GM12878 (cell line): ENCODE data around the gene PPA1. TPM values are rescaled to one million over a fixed set of nuclear protein-coding genes. Genes with fewer than 3 reads are reported as not detected.
"Not testable (repeated sequence)": the region's sequence is repeated elsewhere in the genome, so short reads cannot be mapped to it uniquely, and the experiment has no call there.

Experiments used
- ATAC-seq: fragments of 200-7000 bp; cut with Tn5 transposase; 3 replicates; pipeline ENCODE4 v1.9.1; 2020; ENCODE audit warnings: mild to moderate bottlenecking, moderate library complexity
- BruUV-seq: library from RNA; stranded (reverse); fragments of 400-500 nt; replicated peaks from 2 replicates; lab custom pipeline; 2021; lab: Mats Ljungman, UMichigan
- CTCF ChIA-PET: fragments of 300-600 bp; sonication (Branson Sonifier 250); formaldehyde crosslinking; extraction: SDS; loops from one replicate; lab custom pipeline; 2021; ENCODE audit warnings: inconsistent platforms; lab: Yijun Ruan, JAX
- POLR2A ChIA-PET: fragments of 350-600 bp; formaldehyde crosslinking; extraction: SDS; loops from one replicate; lab custom pipeline; 2021; ENCODE audit warnings: inconsistent platforms; lab: Charles Lee
- RAD21 ChIA-PET: fragments of 300-600 bp; sonication (Branson Sonifier 250); formaldehyde crosslinking; loops from one replicate; lab custom pipeline; 2023; ENCODE audit warnings: antibody characterized with exemption; ENCODE audit not compliant: unreplicated experiment; lab: Charles Lee
- SMC1A ChIA-PET: fragments of 300-600 bp; sonication (Branson Sonifier 250); formaldehyde crosslinking; loops from one replicate; lab custom pipeline; 2023; ENCODE audit not compliant: unreplicated experiment, uncharacterized antibody; lab: Charles Lee
- DNase-seq: peaks from one replicate; pipeline ENCODE4 v3.0.0-alpha.2; 2011; ENCODE audit warnings: low read depth, low spot score
- FAIRE-seq: peaks from 3 replicates; lab custom pipeline; 2011; peaks lifted over from hg19 to GRCh38; lab: Jason Lieb, UNC
- H2AFZ ChIP-seq: 2 replicates; pipeline ENCODE4 v1.6.0; 2011; ENCODE audit warnings: low read depth, low read length, control low read depth; ENCODE audit not compliant: control insufficient read depth
- H3K27ac ChIP-seq: 2 replicates; pipeline ENCODE4 v1.5.1; 2011; ENCODE audit warnings: control low read depth; ENCODE audit not compliant: control insufficient read depth, insufficient read depth
- H3K27me3 ChIP-seq, 2 experiments: replicated peaks in 1 of 2; 2 replicates each; pipeline versions ENCODE4 v1.6.0 to v1.6.1; 2011; ENCODE audit warnings: low read length in 1 of 2; ENCODE audit not compliant: control insufficient read depth in 2 of 2, insufficient read depth in 2 of 2
- H3K36me3 ChIP-seq, 2 experiments: 2 replicates each; pipeline ENCODE4 v1.5.1; 2011; ENCODE audit warnings: low read length in 1 of 2; ENCODE audit not compliant: control insufficient read depth in 2 of 2, insufficient read depth in 2 of 2
- H3K4me1 ChIP-seq: 2 replicates; pipeline ENCODE4 v1.6.1; 2011; ENCODE audit warnings: mild to moderate bottlenecking, low read length, moderate library complexity, mixed read lengths; ENCODE audit not compliant: control insufficient read depth, insufficient read depth
- H3K4me2 ChIP-seq: 2 replicates; pipeline ENCODE4 v1.6.0; 2011; ENCODE audit warnings: control low read depth; ENCODE audit not compliant: control insufficient read depth, insufficient read depth
- H3K4me3 ChIP-seq: fragments of 200-600 bp; sonication (generic); 2 replicates; pipeline ENCODE4 v1.5.1; 2016
- H3K79me2 ChIP-seq: 2 replicates; pipeline ENCODE4 v1.6.0; 2011; ENCODE audit warnings: low read length; ENCODE audit not compliant: control insufficient read depth, insufficient read depth
- H3K9ac ChIP-seq: 2 replicates; pipeline ENCODE4 v1.8.0; 2011; ENCODE audit warnings: low read length, control low read depth, mixed read lengths; ENCODE audit not compliant: control insufficient read depth, insufficient read depth
- H3K9me3 ChIP-seq: replicated peaks from 3 replicates; pipeline ENCODE4 v1.5.1; 2011; ENCODE audit warnings: mild to moderate bottlenecking, low read length; ENCODE audit not compliant: control insufficient read depth, insufficient read depth
- H4K20me1 ChIP-seq: 2 replicates; pipeline ENCODE4 v1.6.0; 2011; ENCODE audit not compliant: control insufficient read depth, insufficient read depth
- WGBS: methylation state at CpG from one replicate; pipeline ENCODE4 v1.1.6; 2016; ENCODE audit warnings: low lambda C conversion rate; ENCODE audit not compliant: insufficient replicate concordance, insufficient coverage; ENCODE audit errors: missing lambda C conversion rate; 5-methylcytosine and 5-hydroxymethylcytosine counted together
- in situ Hi-C: fragments of 300-500 bp; cut with MboI; formaldehyde crosslinking; loops from 9 replicates; pipeline ENCODE4 v1.14.3; 2018; ENCODE audit warnings: mixed read lengths
- intact Hi-C: fragments of 100-400 bp; cut with micrococcal nuclease; formaldehyde crosslinking; loops from one replicate; pipeline ENCODE4 v1.14.2; 2022; ENCODE audit not compliant: unreplicated experiment
- polyA plus RNA-seq, 11 experiments: library from polyadenylated mRNA; depleted of rRNA in 4 of 11; unstranded in 6 of 11; stranded (reverse) in 5 of 11; fragments of >200 nt; fragmentation: Nextera tagmentation in 4 of 11; fragmentation: Illumina TruSeq in 1 of 11; extraction: Ambion mirVana in 4 of 11; extraction: Trizol in 1 of 11; gene quantifications; 1 replicate in 1 of 11; 2 replicates in 10 of 11; pipeline versions ENCODE4 v1.2.1 to v1.2.3, GENCODE V29; 2011 to 2016; ENCODE audit warnings: inconsistent platforms in 2 of 11, missing spikeins in 2 of 11, low read depth in 1 of 11
- total RNA-seq, 4 experiments: library from RNA; depleted of rRNA in 3 of 4; stranded (reverse); fragments of >200 nt in 3 of 4; fragmentation: Illumina TruSeq in 1 of 4; extraction: Trizol in 1 of 4; gene quantifications; 2 replicates each; pipeline versions ENCODE4 v1.2.1 to v1.2.3, GENCODE V29; 2013 to 2021

The PPA1 gene
- total and polyA plus RNA-seq, 10 of the 15 experiments (the other 5 are each of a cell fraction or from before 2014, with no cell fraction given), result 224 to 452 (median 346) TPM

DNA sequence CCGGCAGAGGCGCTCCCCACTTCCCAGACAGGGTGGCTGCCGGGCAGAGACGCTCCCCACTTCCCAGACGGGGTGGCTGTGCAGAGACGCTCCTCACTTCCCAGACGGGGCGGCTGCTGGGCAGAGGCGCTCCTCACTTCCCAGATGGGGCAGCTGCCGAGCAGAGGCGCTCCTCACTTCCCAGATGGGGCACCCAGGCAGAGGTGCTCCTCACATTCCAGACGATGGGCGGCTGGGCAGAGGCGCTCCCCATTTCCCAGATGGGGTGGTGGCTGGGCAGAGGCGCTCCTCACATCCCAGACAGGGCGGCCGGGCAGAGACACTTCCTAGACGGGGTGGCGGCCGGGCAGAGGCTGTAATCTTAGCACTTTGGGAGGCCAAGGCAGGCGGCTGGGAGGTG is 6.8 kb upstream of the PPA1 start:
- H3K4me1 ChIP-seq, H3K4me2 ChIP-seq, H3K4me3 ChIP-seq, in situ Hi-C loops, BruUV-seq, H3K9ac ChIP-seq, DNase-seq, H3K36me3 ChIP-seq, H3K79me2 ChIP-seq, H2AFZ ChIP-seq, H4K20me1 ChIP-seq, SMC1A ChIA-PET, FAIRE-seq, intact Hi-C loops, H3K9me3 ChIP-seq, RAD21 ChIA-PET, ATAC-seq, H3K27me3 ChIP-seq, POLR2A ChIA-PET, CTCF ChIA-PET, H3K27ac ChIP-seq: not testable (repeated sequence)
- WGBS, result 83% methylated on average over 20 of the region's 21 CpGs

- WGBS, result 88% methylated on average over 28 of the region's 55 CpGs
- H2AFZ ChIP-seq, H3K9me3 ChIP-seq, RAD21 ChIA-PET, ATAC-seq, H3K27ac ChIP-seq, H3K4me3 ChIP-seq, SMC1A ChIA-PET, H3K27me3 ChIP-seq, H3K36me3 ChIP-seq, BruUV-seq, H3K79me2 ChIP-seq, CTCF ChIA-PET, H4K20me1 ChIP-seq, H3K9ac ChIP-seq, in situ Hi-C loops, FAIRE-seq, intact Hi-C loops, POLR2A ChIA-PET, H3K4me2 ChIP-seq, H3K4me1 ChIP-seq, DNase-seq: not testable (repeated sequence)
These were observed 6.1 kb upstream of the PPA1 start for GRCh38 chr10:70239077-70239976.

- 72% methylated on average over 6 of the region's 6 CpGs for WGBS
- H2AFZ ChIP-seq, DNase-seq, ATAC-seq, H3K9ac ChIP-seq, H4K20me1 ChIP-seq, H3K4me2 ChIP-seq, H3K27ac ChIP-seq, H3K27me3 ChIP-seq, H3K36me3 ChIP-seq, H3K4me1 ChIP-seq, H3K4me3 ChIP-seq, intact Hi-C loops, H3K79me2 ChIP-seq, H3K9me3 ChIP-seq, FAIRE-seq, SMC1A ChIA-PET, BruUV-seq, in situ Hi-C loops: not testable (repeated sequence)
- ChIA-PET RAD21 (interaction anchor here (1.7 kb wide), 1 partner anchor 16 kb away, joined by 5 read pairs; no protein-coding TSS in a partner anchor), CTCF (interaction anchor here (1.1 kb wide), 1 partner anchor 16 kb away, joined by 3 read pairs; no protein-coding TSS in a partner anchor), POLR2A (interaction anchor here (0.6 kb wide), 1 partner anchor 151 kb away, joined by 3 read pairs; no protein-coding TSS in a partner anchor)
These were observed 4.8 kb upstream of the PPA1 start for GRCh38 chr10:70237958-70238536.
